Breast epithelium (tissue), 4 donors: ENCODE data around the gene FBXL13. TPM values are rescaled to one million over a fixed set of nuclear protein-coding genes. Genes with fewer than 3 reads are reported as not detected.
"Not testable (repeated sequence)": the region's sequence is repeated elsewhere in the genome, so short reads cannot be mapped to it uniquely, and the experiment has no call there.

ENCODE experiments used
- DNase-seq, 2 donors: peaks; one replicate each; pipeline ENCODE4 v3.0.0-alpha.2; 2019; ENCODE audit warnings: low spot score in 2 of 2
- H3K27ac ChIP-seq, 2 donors: fragments of 200-600 bp; sonication (generic) in 1 of 2; one replicate each; pipeline ENCODE4 v1.5.1; 2016 to 2019; ENCODE audit warnings: mild to moderate bottlenecking in 1 of 2
- H3K27me3 ChIP-seq, 2 donors: fragments of 200-600 bp; sonication (generic) in 1 of 2; one replicate each; pipeline versions ENCODE4 v1.5.1 to v1.6.0; 2017 to 2019; ENCODE audit warnings: control low read depth in 1 of 2, mild to moderate bottlenecking in 1 of 2
- H3K36me3 ChIP-seq: fragments of 200-600 bp; one replicate; pipeline ENCODE4 v1.5.1; 2019
- H3K4me1 ChIP-seq, 2 donors: fragments of 200-600 bp; sonication (generic); one replicate each; pipeline ENCODE4 v1.5.1; 2016 to 2019; ENCODE audit warnings: control low read depth in 1 of 2
- H3K4me3 ChIP-seq, 3 donors: fragments of 200-600 bp; sonication (generic); 1 replicate in 2 of 3; 2 replicates in 1 of 3; pipeline ENCODE4 v1.5.1; 2016 to 2019; ENCODE audit warnings: mild to moderate bottlenecking in 3 of 3, moderate library complexity in 2 of 3
- H3K9me3 ChIP-seq, 2 donors: fragments of 200-600 bp; sonication (generic) in 1 of 2; one replicate each; pipeline ENCODE4 v1.5.1; 2016 to 2019; ENCODE audit warnings: control low read depth in 1 of 2
- POLR2A ChIP-seq: fragments of 450-650 bp; IDR thresholded peaks from one replicate; pipeline ENCODE4 v1.6.1; 2016; ENCODE audit warnings: antibody characterized with exemption, mild to moderate bottlenecking, moderate library complexity
- POLR2AphosphoS5 ChIP-seq, 3 donors: sonication (generic); formaldehyde crosslinking; IDR thresholded peaks; one replicate each; pipeline ENCODE4 v1.6.1; 2017; ENCODE audit warnings: antibody characterized with exemption in 3 of 3
- intact Hi-C: fragments of 100-400 bp; cut with DNase I; formaldehyde crosslinking; loops from one replicate; pipeline ENCODE4 v1.15.1; 2023; ENCODE audit warnings: low total_unique reads
- total RNA-seq, 3 donors: library from RNA; depleted of rRNA; stranded (reverse); fragments of >200 nt; gene quantifications; one replicate each; pipeline ENCODE4 v1.1.0, GENCODE V29; 2016
- TF ChIP-seq, protein P1 (sequence below), 3 donors: fragments of 450-650 bp; IDR thresholded peaks; one replicate each; pipeline ENCODE4 v1.5.1; 2016 to 2017; ENCODE audit warnings: antibody characterized with exemption in 3 of 3, mild to moderate bottlenecking in 3 of 3, moderate library complexity in 3 of 3

Gene FBXL13
- total RNA-seq, 3 donors from 2014 or later = 1.1 to 4.2 (median 3.3) TPM

DNA sequence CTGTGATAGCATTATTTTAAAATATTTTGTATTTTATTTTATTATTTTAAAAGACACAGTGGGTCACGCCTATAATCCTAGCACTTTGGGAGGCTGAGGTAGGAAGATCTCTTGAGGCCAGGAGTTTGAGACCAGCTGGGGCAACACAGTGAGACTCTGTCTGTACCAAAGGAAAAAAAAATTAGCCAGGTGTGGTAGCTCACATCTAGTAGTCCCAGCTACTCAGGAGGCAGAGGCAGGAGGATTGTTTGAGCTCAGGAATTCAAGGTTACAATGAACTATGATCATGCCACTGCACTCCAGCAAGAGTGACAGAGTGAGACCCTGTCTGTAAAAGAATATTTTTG is 37.1 kb downstream of the FBXL13 start:
- Histone ChIP-seq H3K4me1 (no peaks in the 10 kb centered on the region), H3K27ac (no peak overlapping the region), H3K27me3 (no peaks in the 10 kb centered on the region), H3K9me3 (peaks cover 0 to 2% of the 10 kb centered on the region in 2 donors), H3K4me3 (no peak overlapping the region), H3K36me3 (no peaks in the 10 kb centered on the region)
- no peak for DNase-seq
- intact Hi-C loops = no loop called here
- TF ChIP-seq, protein P1, sequence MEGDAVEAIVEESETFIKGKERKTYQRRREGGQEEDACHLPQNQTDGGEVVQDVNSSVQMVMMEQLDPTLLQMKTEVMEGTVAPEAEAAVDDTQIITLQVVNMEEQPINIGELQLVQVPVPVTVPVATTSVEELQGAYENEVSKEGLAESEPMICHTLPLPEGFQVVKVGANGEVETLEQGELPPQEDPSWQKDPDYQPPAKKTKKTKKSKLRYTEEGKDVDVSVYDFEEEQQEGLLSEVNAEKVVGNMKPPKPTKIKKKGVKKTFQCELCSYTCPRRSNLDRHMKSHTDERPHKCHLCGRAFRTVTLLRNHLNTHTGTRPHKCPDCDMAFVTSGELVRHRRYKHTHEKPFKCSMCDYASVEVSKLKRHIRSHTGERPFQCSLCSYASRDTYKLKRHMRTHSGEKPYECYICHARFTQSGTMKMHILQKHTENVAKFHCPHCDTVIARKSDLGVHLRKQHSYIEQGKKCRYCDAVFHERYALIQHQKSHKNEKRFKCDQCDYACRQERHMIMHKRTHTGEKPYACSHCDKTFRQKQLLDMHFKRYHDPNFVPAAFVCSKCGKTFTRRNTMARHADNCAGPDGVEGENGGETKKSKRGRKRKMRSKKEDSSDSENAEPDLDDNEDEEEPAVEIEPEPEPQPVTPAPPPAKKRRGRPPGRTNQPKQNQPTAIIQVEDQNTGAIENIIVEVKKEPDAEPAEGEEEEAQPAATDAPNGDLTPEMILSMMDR (IDR thresholded peaks at IDR 0.05) = no peak
- TF ChIP-seq POLR2A (no peak), POLR2AphosphoS5 (IDR thresholded peaks at IDR 0.05) (no peak)

DNA sequence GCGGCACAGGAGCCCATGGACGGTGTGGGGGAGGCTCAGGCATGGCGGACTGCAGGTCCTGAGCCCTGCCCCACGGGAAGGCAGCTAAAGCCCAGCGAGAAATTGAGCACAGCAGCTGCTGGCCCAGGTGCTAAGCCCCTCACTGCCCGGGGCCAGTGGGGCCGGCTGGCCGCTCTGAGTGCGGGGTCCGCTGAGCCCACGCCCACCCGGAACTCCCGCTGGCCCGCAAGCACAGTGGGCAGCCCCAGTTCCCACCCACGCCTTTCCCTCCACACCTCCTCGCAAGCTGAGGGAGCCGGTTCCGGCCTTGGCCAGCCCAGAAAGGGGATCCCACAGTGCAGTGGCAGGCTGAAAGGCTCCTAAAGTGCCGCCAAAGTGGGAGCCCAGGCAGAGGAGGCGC is 40.3 kb downstream of the FBXL13 start:
- intact Hi-C loops, H3K4me1 ChIP-seq, H3K27ac ChIP-seq, DNase-seq, H3K9me3 ChIP-seq, H3K27me3 ChIP-seq, H3K4me3 ChIP-seq, H3K36me3 ChIP-seq: not testable (repeated sequence)

DNA sequence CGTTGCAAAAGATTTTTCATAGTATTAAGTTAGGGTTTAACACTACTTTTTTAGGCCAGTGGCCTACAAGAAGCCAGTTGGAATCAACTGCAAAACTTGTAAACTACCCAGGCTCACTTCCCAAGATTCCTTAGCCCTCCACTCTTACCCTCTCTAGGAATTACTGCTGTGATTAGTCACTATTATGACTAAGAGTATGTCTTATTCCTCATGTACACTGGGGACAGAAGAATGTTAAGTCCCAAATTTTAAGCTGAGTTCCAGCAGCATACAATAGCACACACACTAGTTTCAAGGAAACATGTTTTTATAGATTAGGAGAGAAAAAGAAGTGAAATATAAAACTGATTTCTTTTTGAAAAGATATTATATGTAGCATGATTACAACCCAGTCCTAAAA is 42.8 kb downstream of the FBXL13 start:
- TF ChIP-seq POLR2A (no peak), POLR2AphosphoS5 (IDR thresholded peaks at IDR 0.05) (no peak)
- TF ChIP-seq, protein P1 (IDR thresholded peaks at IDR 0.05) = no peak
- no peaks in the 10 kb centered on the region for H3K4me1 ChIP-seq

DNA sequence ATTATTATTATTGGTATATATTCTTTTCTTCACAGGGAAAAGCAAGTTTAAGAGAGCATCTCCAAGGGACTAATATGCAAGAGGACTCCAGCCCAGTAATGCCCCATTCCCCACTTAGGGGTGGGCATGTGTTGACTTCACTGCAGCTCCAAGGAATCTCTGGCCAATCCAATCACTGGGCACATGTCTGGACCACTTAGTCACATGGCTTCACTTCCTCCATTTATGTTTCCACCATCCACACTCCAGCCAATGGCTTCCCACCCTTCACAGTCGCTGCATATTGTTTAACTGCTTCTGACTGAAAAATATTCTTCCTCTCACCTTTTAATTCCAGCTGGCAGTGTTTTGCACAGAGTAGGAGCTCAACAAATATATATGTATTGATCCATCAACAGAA is 43.6 kb downstream of the FBXL13 start:
- no peaks in the 10 kb centered on the region for H3K27me3 ChIP-seq
- H3K36me3 ChIP-seq = no peaks in the 10 kb centered on the region
- intact Hi-C loops = no loop called here
- H3K9me3 ChIP-seq = no peaks in the 10 kb centered on the region
- no peaks in the 10 kb centered on the region for H3K4me1 ChIP-seq
- no peak for DNase-seq
- H3K27ac ChIP-seq = no peak overlapping the region
- H3K4me3 ChIP-seq = no peak overlapping the region
- TF ChIP-seq, protein P1 (IDR thresholded peaks at IDR 0.05) = no peak
- TF ChIP-seq POLR2A (no peak), POLR2AphosphoS5 (IDR thresholded peaks at IDR 0.05) (no peak)

More for the DNA sequence above, 42.8 kb downstream of the FBXL13 start:
- intact Hi-C loops = no loop called here
- no peak overlapping the region for H3K27ac ChIP-seq
- no peak overlapping the region for H3K4me3 ChIP-seq
- no peaks in the 10 kb centered on the region for H3K27me3 ChIP-seq
- H3K36me3 ChIP-seq = no peaks in the 10 kb centered on the region
- no peaks in the 10 kb centered on the region for H3K9me3 ChIP-seq
- DNase-seq = no peak

DNA sequence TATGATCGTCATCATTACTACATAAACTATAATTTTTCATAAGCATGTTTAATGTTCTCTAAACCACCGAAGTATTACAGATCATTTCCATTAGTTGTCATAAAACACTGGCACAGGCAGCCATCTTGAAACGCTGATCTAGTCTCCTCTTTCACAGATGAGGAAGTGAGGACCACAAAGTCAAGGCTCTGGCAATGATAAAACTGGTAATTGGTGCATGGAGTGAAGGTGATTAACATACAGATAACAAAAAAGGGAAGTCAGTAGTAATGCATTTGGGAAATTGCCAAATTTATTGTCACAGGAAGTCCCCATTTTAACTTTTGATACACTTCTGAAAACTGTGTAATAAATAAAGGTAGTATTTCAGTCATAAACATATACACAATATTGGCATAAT is 49.3 kb downstream of the FBXL13 start:
- Histone ChIP-seq H3K9me3 (no peaks in the 10 kb centered on the region), H3K4me3 (no peak overlapping the region), H3K27me3 (no peaks in the 10 kb centered on the region), H3K4me1 (no peaks in the 10 kb centered on the region), H3K27ac (no peak overlapping the region), H3K36me3 (no peaks in the 10 kb centered on the region)
- intact Hi-C loops = no loop called here
- TF ChIP-seq, protein P1 (IDR thresholded peaks at IDR 0.05) = no peak
- TF ChIP-seq POLR2A (no peak), POLR2AphosphoS5 (IDR thresholded peaks at IDR 0.05) (no peak)
- no peak for DNase-seq

DNA sequence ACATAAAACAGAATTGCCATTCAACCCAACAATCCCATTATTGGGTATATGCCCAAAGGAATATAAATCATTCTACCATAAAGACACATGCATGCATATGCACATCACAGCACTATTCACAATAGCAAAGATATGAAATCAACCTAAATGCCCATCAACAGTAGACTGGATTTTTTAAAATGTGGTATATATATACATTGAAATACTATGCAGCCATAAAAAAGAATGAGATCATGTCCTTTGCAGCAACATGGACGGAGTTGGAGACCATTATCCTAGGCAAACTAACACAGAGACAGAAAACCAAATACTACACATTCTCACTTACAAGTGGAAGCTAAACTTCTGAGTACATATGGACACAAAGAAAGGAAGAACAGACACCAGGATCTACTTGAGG is 51.0 kb downstream of the FBXL13 start:
- H3K27ac ChIP-seq, H3K36me3 ChIP-seq, DNase-seq, H3K4me3 ChIP-seq, H3K9me3 ChIP-seq, H3K27me3 ChIP-seq, H3K4me1 ChIP-seq, intact Hi-C loops: not testable (repeated sequence)

DNA sequence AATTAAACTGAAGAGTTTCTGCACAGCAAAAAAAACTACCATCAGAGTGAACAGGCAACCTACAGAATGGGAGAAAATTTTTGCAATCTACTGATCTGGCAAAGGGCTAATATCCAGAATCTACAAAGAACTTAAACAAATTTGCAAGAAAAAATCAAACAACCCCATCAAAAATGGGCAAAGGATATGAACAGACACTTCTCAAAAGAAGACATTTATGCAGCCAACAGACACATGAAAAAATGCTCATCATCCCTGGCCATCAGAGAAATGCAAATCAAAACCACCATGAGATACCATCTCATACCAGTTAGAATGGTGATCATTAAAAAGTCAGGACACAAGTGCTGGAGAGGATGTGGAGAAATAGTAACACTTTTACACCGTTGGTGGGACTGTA is 53.1 kb downstream of the FBXL13 start:
- H3K27ac ChIP-seq, H3K4me3 ChIP-seq, H3K4me1 ChIP-seq, H3K9me3 ChIP-seq, H3K27me3 ChIP-seq, H3K36me3 ChIP-seq, intact Hi-C loops, DNase-seq: not testable (repeated sequence)

DNA sequence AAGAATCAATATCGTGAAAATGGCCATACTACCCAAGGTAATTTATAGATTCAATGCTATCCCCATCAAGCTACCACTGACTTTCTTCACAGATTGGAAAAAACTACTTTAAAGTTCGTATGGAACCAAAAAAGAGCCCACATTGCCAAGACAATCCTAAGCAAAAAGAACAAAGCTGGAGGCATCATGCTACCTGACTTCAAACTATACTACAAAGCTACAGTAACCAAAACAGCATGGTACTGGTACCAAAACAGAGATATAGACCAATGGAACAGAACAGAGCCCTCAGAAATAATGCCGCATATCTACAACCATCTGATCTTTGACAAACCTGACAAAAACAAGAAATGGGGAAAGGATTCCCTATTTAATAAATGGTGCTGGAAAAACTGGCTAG is 53.7 kb downstream of the FBXL13 start:
- H3K36me3 ChIP-seq, H3K9me3 ChIP-seq, H3K27ac ChIP-seq, DNase-seq, H3K4me1 ChIP-seq, intact Hi-C loops, H3K27me3 ChIP-seq, H3K4me3 ChIP-seq: not testable (repeated sequence)

DNA sequence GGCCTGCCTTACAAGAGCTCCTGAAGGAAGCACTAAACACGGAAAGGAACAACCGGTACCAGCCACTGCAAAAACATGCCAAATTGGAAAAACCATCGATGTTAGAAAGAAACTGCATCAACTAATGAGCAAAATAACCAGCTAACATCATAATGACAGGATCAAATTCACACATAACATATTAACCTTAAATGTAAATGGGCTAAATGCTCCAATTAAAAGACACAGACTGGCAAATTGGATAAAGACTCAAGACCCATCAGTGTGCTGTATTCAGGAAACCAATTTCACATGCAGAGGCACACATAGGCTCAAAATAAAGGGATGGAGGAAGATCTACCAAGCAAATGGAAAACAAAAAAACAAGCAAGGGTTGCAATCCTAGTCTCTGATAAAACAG is 56.3 kb downstream of the FBXL13 start:
- H3K4me3 ChIP-seq, H3K27ac ChIP-seq, intact Hi-C loops: not testable (repeated sequence)

More for the DNA sequence above, 56.3 kb downstream of the FBXL13 start:
- H3K4me1 ChIP-seq, DNase-seq, H3K27me3 ChIP-seq, H3K36me3 ChIP-seq, H3K9me3 ChIP-seq: not testable (repeated sequence)
